H1 (cell line): Measurements from ENCODE around the gene A3GALT2. TPM values are rescaled to one million over a fixed set of nuclear protein-coding genes. Genes with fewer than 3 reads are reported as not detected.

ENCODE experiments used
- CTCF ChIA-PET: fragments of 300-600 bp; sonication (Branson Sonifier 250); formaldehyde crosslinking; loops from one replicate; lab custom pipeline; 2021; ENCODE audit not compliant: partially characterized antibody; lab: Charles Lee
- POLR2A ChIA-PET: fragments of 300-600 bp; sonication (Branson Sonifier 250); formaldehyde crosslinking; loops from one replicate; lab custom pipeline; 2021; ENCODE audit warnings: inconsistent platforms; ENCODE audit not compliant: partially characterized antibody; lab: Charles Lee
- DNase-seq, 2 experiments: peaks; one replicate each; pipeline versions ENCODE4 v3.0.0 to v3.0.0-alpha.2; 2010 to 2022; ENCODE audit warnings: low spot score in 2 of 2, low read depth in 1 of 2, mixed read lengths in 1 of 2
- FAIRE-seq: peaks from 2 replicates; lab custom pipeline; 2011; peaks lifted over from hg19 to GRCh38; lab: Jason Lieb, UNC
- H2AFZ ChIP-seq: 2 replicates; pipeline ENCODE4 v1.8.1; 2012; ENCODE audit warnings: low read length, inconsistent platforms
- H2AK5ac ChIP-seq: 2 replicates; pipeline ENCODE4 v1.6.1; 2013; ENCODE audit warnings: low read depth, low read length
- H2BK120ac ChIP-seq: replicated peaks from 2 replicates; pipeline ENCODE3; 2013; ENCODE audit warnings: low read depth, low read length, inconsistent platforms
- H2BK12ac ChIP-seq: 2 replicates; pipeline ENCODE4 v1.6.1; 2013; ENCODE audit warnings: low read depth, low read length
- H2BK15ac ChIP-seq: 2 replicates; pipeline ENCODE4 v1.6.1; 2013; ENCODE audit warnings: low read length
- H2BK20ac ChIP-seq: 2 replicates; pipeline ENCODE4 v1.6.1; 2013; ENCODE audit warnings: low read length
- H2BK5ac ChIP-seq: 2 replicates; pipeline ENCODE4 v1.6.1; 2013; ENCODE audit warnings: low read depth, low read length
- H3K14ac ChIP-seq: 2 replicates; pipeline ENCODE4 v1.6.1; 2013; ENCODE audit warnings: inconsistent platforms; ENCODE audit not compliant: insufficient read length
- H3K18ac ChIP-seq: 2 replicates; pipeline ENCODE4 v1.6.1; 2013; ENCODE audit warnings: low read length; ENCODE audit errors: extremely low read depth
- H3K23ac ChIP-seq: 2 replicates; pipeline ENCODE4 v1.6.1; 2013; ENCODE audit warnings: inconsistent platforms; ENCODE audit not compliant: insufficient read length
- H3K23me2 ChIP-seq: 2 replicates; pipeline ENCODE4 v1.6.1; 2013; ENCODE audit warnings: low read depth, low read length
- H3K27ac ChIP-seq: 2 replicates; pipeline ENCODE4 v1.6.1; 2011; ENCODE audit warnings: low read depth, low read length, inconsistent platforms
- H3K27me3 ChIP-seq, 4 experiments: replicated peaks in 1 of 4; 1 replicate in 1 of 4; 2 replicates in 3 of 4; pipeline versions ENCODE4 v1.6.1 to v1.8.1; 2011 to 2013; ENCODE audit warnings: low read length in 3 of 4, mild to moderate bottlenecking in 3 of 4, inconsistent platforms in 2 of 4, mixed read lengths in 2 of 4, moderate library complexity in 1 of 4; ENCODE audit not compliant: control insufficient read depth in 3 of 4, insufficient read depth in 3 of 4; ENCODE audit errors: extremely low read depth in 1 of 4
- H3K36me3 ChIP-seq, 4 experiments: 2 replicates each; pipeline versions ENCODE4 v1.6.1 to v1.8.1; 2011 to 2013; ENCODE audit warnings: mild to moderate bottlenecking in 4 of 4, low read length in 3 of 4, moderate library complexity in 2 of 4, control low read depth in 1 of 4, inconsistent platforms in 1 of 4; ENCODE audit not compliant: insufficient read depth in 4 of 4, control insufficient read depth in 2 of 4
- H3K4ac ChIP-seq: replicated peaks from 2 replicates; pipeline ENCODE3; 2013; ENCODE audit warnings: low read length, low read depth, mixed read lengths, inconsistent platforms; ENCODE audit not compliant: insufficient read length
- H3K4me1 ChIP-seq, 4 experiments: replicated peaks in 1 of 4; 1 replicate in 1 of 4; 2 replicates in 3 of 4; pipeline versions ENCODE4 v1.6.1 to v1.8.1; 2011 to 2013; ENCODE audit warnings: low read length in 3 of 4, inconsistent platforms in 2 of 4, mixed read lengths in 1 of 4; ENCODE audit not compliant: insufficient read depth in 4 of 4, control insufficient read depth in 3 of 4
- H3K4me2 ChIP-seq, 2 experiments: 2 replicates each; pipeline versions ENCODE4 v1.6.1 to v1.8.1; 2011 to 2013; ENCODE audit warnings: low read depth in 2 of 2, low read length in 2 of 2, control low read depth in 1 of 2, inconsistent platforms in 1 of 2, mild to moderate bottlenecking in 1 of 2; ENCODE audit not compliant: insufficient read depth in 1 of 2
- H3K4me3 ChIP-seq, 4 experiments: fragments of 200-600, 300-600 bp in 1 of 4; sonication (generic), shearing (Covaris generic), sonication (Bioruptor Twin) in 1 of 4; 2 replicates each; pipeline versions ENCODE4 v1.5.1 to v1.8.1; 2011 to 2016; ENCODE audit warnings: low read length in 4 of 4, low read depth in 3 of 4, control low read depth in 2 of 4, inconsistent platforms in 2 of 4, mild to moderate bottlenecking in 2 of 4, mixed read lengths in 1 of 4, moderate library complexity in 1 of 4; ENCODE audit not compliant: insufficient read depth in 2 of 4; ENCODE audit errors: extremely low read depth in 1 of 4
- H3K56ac ChIP-seq: replicated peaks from 2 replicates; pipeline ENCODE3; 2013; ENCODE audit warnings: low read depth, mild to moderate bottlenecking, mixed read lengths, low read length, inconsistent platforms; ENCODE audit not compliant: insufficient read length
- H3K79me1 ChIP-seq: 2 replicates; pipeline ENCODE4 v1.6.1; 2013; ENCODE audit warnings: low read depth, low read length, control low read depth
- H3K79me2 ChIP-seq, 2 experiments: 2 replicates each; pipeline versions ENCODE4 v1.6.1 to v1.8.1; 2012 to 2013; ENCODE audit warnings: low read length in 2 of 2, mild to moderate bottlenecking in 2 of 2, inconsistent platforms in 1 of 2; ENCODE audit not compliant: insufficient read depth in 2 of 2, control insufficient read depth in 1 of 2
- H3K9ac ChIP-seq, 4 experiments: replicated peaks in 1 of 4; 1 replicate in 1 of 4; 2 replicates in 3 of 4; pipeline versions ENCODE4 v1.6.1 to v1.8.1; 2011 to 2013; ENCODE audit warnings: low read depth in 3 of 4, low read length in 3 of 4, control low read depth in 2 of 4, mild to moderate bottlenecking in 2 of 4, moderate library complexity in 2 of 4, inconsistent platforms in 1 of 4; ENCODE audit errors: extremely low read depth in 1 of 4
- H3K9me3 ChIP-seq, 2 experiments: 2 replicates each; pipeline versions ENCODE4 v1.6.1 to v1.8.1; 2012 to 2013; ENCODE audit warnings: mild to moderate bottlenecking in 2 of 2, moderate library complexity in 2 of 2, control low read depth in 1 of 2, inconsistent platforms in 1 of 2, low read depth in 1 of 2, low read length in 1 of 2, mixed read lengths in 1 of 2; ENCODE audit not compliant: insufficient read depth in 2 of 2
- H4K20me1 ChIP-seq, 2 experiments: replicated peaks in 1 of 2; 2 replicates each; pipeline versions ENCODE3 to v1.8.1; 2011 to 2013; ENCODE audit warnings: inconsistent platforms in 2 of 2, low read length in 2 of 2, mild to moderate bottlenecking in 1 of 2; ENCODE audit not compliant: insufficient read depth in 2 of 2, control insufficient read depth in 1 of 2
- H4K5ac ChIP-seq: 2 replicates; pipeline ENCODE4 v1.6.1; 2013; ENCODE audit warnings: low read length, low read depth, mixed read lengths, inconsistent platforms; ENCODE audit not compliant: insufficient read length
- H4K8ac ChIP-seq: 2 replicates; pipeline ENCODE4 v1.8.0; 2013; ENCODE audit warnings: mild to moderate bottlenecking, moderate library complexity, low read length, inconsistent platforms; ENCODE audit not compliant: insufficient read depth; ENCODE audit errors: extremely low read depth
- H4K91ac ChIP-seq: replicated peaks from 2 replicates; pipeline ENCODE3; 2013; ENCODE audit warnings: low read length, mixed read lengths, inconsistent platforms; ENCODE audit not compliant: insufficient read length
- BACH1 ChIP-seq: IDR thresholded peaks from 2 replicates; pipeline ENCODE4 v1.6.1; 2012; ENCODE audit warnings: low read length, improper control_type of control experiment
- BRCA1 ChIP-seq: IDR thresholded peaks from 2 replicates; pipeline ENCODE4 v1.6.1; 2012; ENCODE audit warnings: low read depth, low read length, improper control_type of control experiment
- CBX5 ChIP-seq: fragments of 300-800, 300-1000 bp; sonication (generic); IDR thresholded peaks from 2 replicates; pipeline ENCODE4 v1.7.1; 2016; ENCODE audit warnings: antibody characterized with exemption, low read length, low read depth
- CHD2 ChIP-seq: IDR thresholded peaks from 2 replicates; pipeline ENCODE4 v1.6.1; 2012; ENCODE audit warnings: low read length, improper control_type of control experiment
- E2F6 ChIP-seq: IDR thresholded peaks from 2 replicates; pipeline ENCODE4 v1.6.1; 2012; ENCODE audit warnings: inconsistent platforms
- NANOG ChIP-seq: IDR thresholded peaks from 2 replicates; pipeline ENCODE4 v1.6.1; 2011; ENCODE audit warnings: low read length, low read depth, mild to moderate bottlenecking, inconsistent platforms; ENCODE audit not compliant: insufficient read depth, poor library complexity, severe bottlenecking
- SP4 ChIP-seq: IDR thresholded peaks from 2 replicates; pipeline ENCODE4 v1.6.1; 2012; ENCODE audit warnings: low read length, inconsistent platforms
- TCF12 ChIP-seq: IDR thresholded peaks from 2 replicates; pipeline ENCODE4 v1.6.1; 2011; ENCODE audit warnings: low read depth, mild to moderate bottlenecking, low read length
- WGBS, 2 experiments: shearing (Covaris generic) in 1 of 2; methylation state at CpG; one replicate each; pipeline versions ENCODE4 v1.1.6 to v1.1.7; 2013 to 2015; ENCODE audit warnings: low lambda C conversion rate in 2 of 2, mixed read lengths in 2 of 2, inconsistent platforms in 1 of 2, low coverage in 1 of 2, missing lambda C conversion rate in 1 of 2; ENCODE audit not compliant: insufficient replicate concordance in 2 of 2, insufficient coverage in 1 of 2, insufficient read length in 1 of 2; ENCODE audit errors: extremely low coverage in 1 of 2, missing lambda C conversion rate in 1 of 2; 5-methylcytosine and 5-hydroxymethylcytosine counted together
- polyA plus RNA-seq, 7 experiments: library from polyadenylated mRNA; depleted of rRNA in 3 of 7; stranded (reverse) in 5 of 7; unstranded in 2 of 7; fragments of >200 nt in 5 of 7; fragments of 200-250 nt in 2 of 7; gene quantifications; 1 replicate in 5 of 7; 2 replicates in 1 of 7; 4 replicates in 1 of 7; pipeline versions ENCODE4 v1.2.1 to v1.2.3, GENCODE V29; 2011 to 2013; ENCODE audit warnings: missing spikeins in 2 of 7, mixed read lengths in 2 of 7
- total RNA-seq: library from RNA; stranded (reverse); fragmentation: NEBNext Ultra II Directional; extraction: Animal tissue kit (Norgen Biotek cat#: 25700); gene quantifications from 2 replicates; pipeline ENCODE4 v1.2.1, GENCODE V29; 2021

The A3GALT2 gene
- total and polyA plus RNA-seq, 2 of the 8 experiments (the other 6 are each of a cell fraction or from before 2014, with no cell fraction given) = not detected

- H3K79me1 ChIP-seq = no peaks in the 10 kb centered on the region
- H3K18ac ChIP-seq = peak overlapping the region; percentile 27; the same call in 1 of the 2 replicates
- H3K14ac ChIP-seq = no peak overlapping the region
- no peak overlapping the region for H2BK15ac ChIP-seq
- H3K4me1 ChIP-seq = peaks cover 17 to 38% (median 20%) of the 10 kb centered on the region in 4 experiments
- DNase-seq = no peak
- 64% methylated on average over 2 of the region's 2 CpGs; no CpG with 5 or more reads in 1 of the 2 experiments for WGBS, 2 experiments
- no peak overlapping the region for H2AK5ac ChIP-seq
- ChIA-PET CTCF (interaction anchor here (0.7 to 10.1 kb wide), 15 partner anchors 8 to 237 kb away, joined by 3 to 180 read pairs (median 4); partner anchors contain the start of gene ZSCAN20), POLR2A (interaction anchor here (0.8 to 1.5 kb wide), 5 partner anchors 9 to 94 kb away, joined by 3 to 5 read pairs (median 3); no protein-coding TSS in a partner anchor)
- peaks cover 2% of the 10 kb centered on the region; the same call in 1 of the 2 replicates for H3K23me2 ChIP-seq
- no peak overlapping the region for H4K8ac ChIP-seq
- H2BK120ac ChIP-seq = no peak overlapping the region
- TF ChIP-seq SP4 (no peak), BACH1 (no peak), E2F6 (no peak), TCF12 (no peak), CBX5 (no peak), BRCA1 (no peak), CHD2 (no peak), NANOG (no peak)
- H4K91ac ChIP-seq = peak overlapping the region; percentile 14
- 0 out of 2 replicates have a peak overlapping the region, but pooled peaks have one; percentile 4 for H2BK12ac ChIP-seq
- no peak overlapping the region for H3K56ac ChIP-seq
- H3K4me2 ChIP-seq = peak overlapping the region; percentile 47 to 57; a peak in 3 of 4 replicates
- no peak for FAIRE-seq
- 0 out of 2 replicates have a peak overlapping the region, but pooled peaks have one; percentile 25 for H3K27ac ChIP-seq
- H3K23ac ChIP-seq = no peak overlapping the region
- H4K20me1 ChIP-seq = no peaks in the 10 kb centered on the region
- no peak overlapping the region for H3K9ac ChIP-seq
- H3K9me3 ChIP-seq = no peaks in the 10 kb centered on the region
- H2BK20ac ChIP-seq = peak overlapping the region; percentile 16; the same call in 1 of the 2 replicates
- H2BK5ac ChIP-seq = 0 out of 2 replicates have a peak overlapping the region, but pooled peaks have one; percentile 6
- H4K5ac ChIP-seq = peak overlapping the region; percentile 35
- no peak overlapping the region for H2AFZ ChIP-seq
- no peaks in the 10 kb centered on the region for H3K79me2 ChIP-seq
- no peaks in the 10 kb centered on the region for H3K36me3 ChIP-seq
- H3K4me3 ChIP-seq = no peak overlapping the region
- H3K27me3 ChIP-seq = peaks cover 0 to 2% (median under 1%) of the 10 kb centered on the region in 4 experiments; a peak in 3 of 7 replicates
- H3K4ac ChIP-seq = no peak overlapping the region
Measured at GRCh38 chr1:33364565-33364918, 43.6 kb upstream of the A3GALT2 start.
